Measurements from ENCODE around the gene PRKCB. TPM values are rescaled to one million over a fixed set of nuclear protein-coding genes. Genes with fewer than 3 reads are reported as not detected.

Gene PRKCB
- total and polyA plus RNA-seq, 2 experiments from 2014 or later = 3.7 to 16.4 TPM

DNA sequence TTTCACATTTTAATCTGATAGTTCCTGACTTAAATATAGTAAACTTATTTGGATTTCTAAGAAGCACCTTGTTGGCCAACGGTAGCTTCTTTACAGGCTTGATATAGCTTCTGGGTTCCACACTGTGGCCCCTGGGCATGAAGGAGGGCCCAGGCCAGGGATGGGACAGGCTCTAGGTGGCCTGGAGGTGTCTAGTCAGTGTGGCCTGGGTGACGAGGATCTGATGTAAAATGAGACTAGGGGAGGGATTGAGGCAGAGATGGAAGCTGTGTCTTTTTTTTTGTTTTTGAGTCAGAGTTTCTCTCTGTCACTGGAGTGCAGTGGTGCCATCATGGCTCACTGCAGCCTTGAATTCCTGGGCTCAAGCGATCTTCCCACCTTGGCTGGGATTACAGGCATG, 187.0 kb downstream of the PRKCB start:
- TF ChIP-seq ZNF331 (CRISPR knock-in tag; IDR thresholded peaks at IDR 0.05; ENCODE audit: low read depth) (no peak), EZH2 (IDR thresholded peaks at IDR 0.05; ENCODE audit: low read depth, unreplicated experiment) (no peak), CREB1 (CRISPR knock-in tag; IDR thresholded peaks at IDR 0.05; ENCODE audit: low read depth) (no peak), EZH2phosphoT487 (IDR thresholded peaks at IDR 0.05; ENCODE audit: unreplicated experiment) (no peak), STAT1 (IDR thresholded peaks at IDR 0.05; ENCODE audit: unreplicated experiment) (no peak), JUNB (IDR thresholded peaks at IDR 0.05; ENCODE audit: unreplicated experiment) (no peak), ZNF114 (CRISPR knock-in tag; IDR thresholded peaks at IDR 0.05) (no peak), POLR2AphosphoS5 (IDR thresholded peaks at IDR 0.05; ENCODE audit: low read depth) (no peak), NANOG (IDR thresholded peaks at IDR 0.05; ENCODE audit: borderline replicate concordance) (no peak), ZNF462 (CRISPR knock-in tag; IDR thresholded peaks at IDR 0.05) (no peak)
- TF ChIP-seq, protein P1, sequence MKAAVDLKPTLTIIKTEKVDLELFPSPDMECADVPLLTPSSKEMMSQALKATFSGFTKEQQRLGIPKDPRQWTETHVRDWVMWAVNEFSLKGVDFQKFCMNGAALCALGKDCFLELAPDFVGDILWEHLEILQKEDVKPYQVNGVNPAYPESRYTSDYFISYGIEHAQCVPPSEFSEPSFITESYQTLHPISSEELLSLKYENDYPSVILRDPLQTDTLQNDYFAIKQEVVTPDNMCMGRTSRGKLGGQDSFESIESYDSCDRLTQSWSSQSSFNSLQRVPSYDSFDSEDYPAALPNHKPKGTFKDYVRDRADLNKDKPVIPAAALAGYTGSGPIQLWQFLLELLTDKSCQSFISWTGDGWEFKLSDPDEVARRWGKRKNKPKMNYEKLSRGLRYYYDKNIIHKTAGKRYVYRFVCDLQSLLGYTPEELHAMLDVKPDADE (IDR thresholded peaks at IDR 0.05) = no peak
- TF ChIP-seq, protein P2, sequence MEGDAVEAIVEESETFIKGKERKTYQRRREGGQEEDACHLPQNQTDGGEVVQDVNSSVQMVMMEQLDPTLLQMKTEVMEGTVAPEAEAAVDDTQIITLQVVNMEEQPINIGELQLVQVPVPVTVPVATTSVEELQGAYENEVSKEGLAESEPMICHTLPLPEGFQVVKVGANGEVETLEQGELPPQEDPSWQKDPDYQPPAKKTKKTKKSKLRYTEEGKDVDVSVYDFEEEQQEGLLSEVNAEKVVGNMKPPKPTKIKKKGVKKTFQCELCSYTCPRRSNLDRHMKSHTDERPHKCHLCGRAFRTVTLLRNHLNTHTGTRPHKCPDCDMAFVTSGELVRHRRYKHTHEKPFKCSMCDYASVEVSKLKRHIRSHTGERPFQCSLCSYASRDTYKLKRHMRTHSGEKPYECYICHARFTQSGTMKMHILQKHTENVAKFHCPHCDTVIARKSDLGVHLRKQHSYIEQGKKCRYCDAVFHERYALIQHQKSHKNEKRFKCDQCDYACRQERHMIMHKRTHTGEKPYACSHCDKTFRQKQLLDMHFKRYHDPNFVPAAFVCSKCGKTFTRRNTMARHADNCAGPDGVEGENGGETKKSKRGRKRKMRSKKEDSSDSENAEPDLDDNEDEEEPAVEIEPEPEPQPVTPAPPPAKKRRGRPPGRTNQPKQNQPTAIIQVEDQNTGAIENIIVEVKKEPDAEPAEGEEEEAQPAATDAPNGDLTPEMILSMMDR (conservative IDR thresholded peaks at IDR 0.05; ENCODE audit: low read depth in 2 of 2) = no peak
- TF ChIP-seq, protein P3, sequence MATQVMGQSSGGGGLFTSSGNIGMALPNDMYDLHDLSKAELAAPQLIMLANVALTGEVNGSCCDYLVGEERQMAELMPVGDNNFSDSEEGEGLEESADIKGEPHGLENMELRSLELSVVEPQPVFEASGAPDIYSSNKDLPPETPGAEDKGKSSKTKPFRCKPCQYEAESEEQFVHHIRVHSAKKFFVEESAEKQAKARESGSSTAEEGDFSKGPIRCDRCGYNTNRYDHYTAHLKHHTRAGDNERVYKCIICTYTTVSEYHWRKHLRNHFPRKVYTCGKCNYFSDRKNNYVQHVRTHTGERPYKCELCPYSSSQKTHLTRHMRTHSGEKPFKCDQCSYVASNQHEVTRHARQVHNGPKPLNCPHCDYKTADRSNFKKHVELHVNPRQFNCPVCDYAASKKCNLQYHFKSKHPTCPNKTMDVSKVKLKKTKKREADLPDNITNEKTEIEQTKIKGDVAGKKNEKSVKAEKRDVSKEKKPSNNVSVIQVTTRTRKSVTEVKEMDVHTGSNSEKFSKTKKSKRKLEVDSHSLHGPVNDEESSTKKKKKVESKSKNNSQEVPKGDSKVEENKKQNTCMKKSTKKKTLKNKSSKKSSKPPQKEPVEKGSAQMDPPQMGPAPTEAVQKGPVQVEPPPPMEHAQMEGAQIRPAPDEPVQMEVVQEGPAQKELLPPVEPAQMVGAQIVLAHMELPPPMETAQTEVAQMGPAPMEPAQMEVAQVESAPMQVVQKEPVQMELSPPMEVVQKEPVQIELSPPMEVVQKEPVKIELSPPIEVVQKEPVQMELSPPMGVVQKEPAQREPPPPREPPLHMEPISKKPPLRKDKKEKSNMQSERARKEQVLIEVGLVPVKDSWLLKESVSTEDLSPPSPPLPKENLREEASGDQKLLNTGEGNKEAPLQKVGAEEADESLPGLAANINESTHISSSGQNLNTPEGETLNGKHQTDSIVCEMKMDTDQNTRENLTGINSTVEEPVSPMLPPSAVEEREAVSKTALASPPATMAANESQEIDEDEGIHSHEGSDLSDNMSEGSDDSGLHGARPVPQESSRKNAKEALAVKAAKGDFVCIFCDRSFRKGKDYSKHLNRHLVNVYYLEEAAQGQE (IDR thresholded peaks at IDR 0.05; ENCODE audit: unreplicated experiment) = no peak
- peaks cover 2% of the 10 kb centered on the region; the same call in 1 of the 3 replicates for H3K4me1 Mint-ChIP-seq
- Histone ChIP-seq H3K4me1 (ENCODE audit: insufficient read depth) (no peaks in the 10 kb centered on the region), H4K20me1 (replicated peaks; ENCODE audit: insufficient read depth) (no peaks in the 10 kb centered on the region; the same call in 1 of the 2 replicates), H3K9me2 (ENCODE audit: insufficient read depth) (no peaks in the 10 kb centered on the region), H3K4me3 (no peak overlapping the region), H3K27me3 (ENCODE audit: insufficient read depth) (no peaks in the 10 kb centered on the region), H3K27ac (ENCODE audit: low read depth) (no peak overlapping the region), H3K36me3 (ENCODE audit: insufficient read depth) (no peaks in the 10 kb centered on the region), H2AFZ (no peak overlapping the region), H3K4me2 (no peak overlapping the region), H3F3A (replicated peaks; ENCODE audit: low read depth) (no peaks in the 10 kb centered on the region), H3K79me2 (replicated peaks; ENCODE audit: insufficient read depth) (no peaks in the 10 kb centered on the region)
- H3K27ac Mint-ChIP-seq = no peak overlapping the region
- no peaks in the 10 kb centered on the region for H3K9me3 Mint-ChIP-seq
- no peak for ATAC-seq
- no peaks in the 10 kb centered on the region for H3K36me3 Mint-ChIP-seq (ENCODE audit: low read depth)
- no peak overlapping the region for H3K4me3 Mint-ChIP-seq
- peaks cover 2% of the 10 kb centered on the region for H3K27me3 Mint-ChIP-seq (ENCODE audit: insufficient read depth, low read depth, poor library complexity)
- DNase-seq (ENCODE audit: low spot score) = no peak
